HPDE6-E6E7 (cell line): ENCODE measurements around the gene ADIG.

Experiments
- DNase-seq: peaks from one replicate; pipeline ENCODE4 v3.0.0; 2011; ENCODE audit warnings: missing footprints; ENCODE audit errors: extremely low spot score

ADIG gene

GRCh38 chr20:38631155-38632022, 50.4 kb downstream of the ADIG start:
- no peak for DNase-seq

GRCh38 chr20:38633577-38634093, 52.6 kb downstream of the ADIG start:
- DNase-seq, result peak; percentile 84

GRCh38 chr20:38635721-38636288, 54.8 kb downstream of the ADIG start:
- DNase-seq, result no peak
